ENCODE results near the gene CASP14.

DNA sequence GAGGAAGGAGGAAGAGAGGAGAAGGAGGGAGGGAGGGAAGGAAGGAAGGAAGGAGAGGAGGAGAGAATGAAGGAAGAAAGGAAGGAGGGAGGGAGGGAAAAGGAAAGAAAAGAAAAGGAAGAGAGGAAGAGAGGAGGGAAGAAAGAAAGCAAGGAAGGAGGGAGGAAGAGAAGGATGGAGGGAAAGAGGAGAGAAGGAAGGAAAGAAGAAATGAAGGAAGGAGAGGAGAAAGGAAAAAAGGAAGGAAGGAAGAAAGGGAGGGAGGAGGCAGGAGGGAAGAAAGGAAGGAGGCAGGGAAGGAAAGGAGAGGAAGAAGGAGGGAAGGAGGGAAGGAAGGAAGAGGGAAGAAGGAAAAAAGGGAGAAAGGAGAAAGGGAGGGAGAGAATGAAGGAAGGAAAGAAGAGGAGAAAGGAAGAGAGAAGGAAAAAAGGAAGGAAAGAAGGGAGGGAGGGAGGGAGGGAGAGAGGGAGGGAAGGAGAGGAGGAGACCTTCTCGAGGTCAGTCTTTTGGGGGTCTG is 13.4 kb upstream of the CASP14 start:
- TF ChIP-seq, protein P1, sequence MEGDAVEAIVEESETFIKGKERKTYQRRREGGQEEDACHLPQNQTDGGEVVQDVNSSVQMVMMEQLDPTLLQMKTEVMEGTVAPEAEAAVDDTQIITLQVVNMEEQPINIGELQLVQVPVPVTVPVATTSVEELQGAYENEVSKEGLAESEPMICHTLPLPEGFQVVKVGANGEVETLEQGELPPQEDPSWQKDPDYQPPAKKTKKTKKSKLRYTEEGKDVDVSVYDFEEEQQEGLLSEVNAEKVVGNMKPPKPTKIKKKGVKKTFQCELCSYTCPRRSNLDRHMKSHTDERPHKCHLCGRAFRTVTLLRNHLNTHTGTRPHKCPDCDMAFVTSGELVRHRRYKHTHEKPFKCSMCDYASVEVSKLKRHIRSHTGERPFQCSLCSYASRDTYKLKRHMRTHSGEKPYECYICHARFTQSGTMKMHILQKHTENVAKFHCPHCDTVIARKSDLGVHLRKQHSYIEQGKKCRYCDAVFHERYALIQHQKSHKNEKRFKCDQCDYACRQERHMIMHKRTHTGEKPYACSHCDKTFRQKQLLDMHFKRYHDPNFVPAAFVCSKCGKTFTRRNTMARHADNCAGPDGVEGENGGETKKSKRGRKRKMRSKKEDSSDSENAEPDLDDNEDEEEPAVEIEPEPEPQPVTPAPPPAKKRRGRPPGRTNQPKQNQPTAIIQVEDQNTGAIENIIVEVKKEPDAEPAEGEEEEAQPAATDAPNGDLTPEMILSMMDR (IDR thresholded peaks at IDR 0.05): no peak
- no peak for TF ChIP-seq POLR2A (IDR thresholded peaks at IDR 0.05)

All from lower leg skin (tissue), 3 donors.